Measurements from ENCODE around the gene KRT4.
"Not testable (repeated sequence)": the region's sequence is repeated elsewhere in the genome, so short reads cannot be mapped to it uniquely, and the experiment has no call there.

The KRT4 gene

DNA sequence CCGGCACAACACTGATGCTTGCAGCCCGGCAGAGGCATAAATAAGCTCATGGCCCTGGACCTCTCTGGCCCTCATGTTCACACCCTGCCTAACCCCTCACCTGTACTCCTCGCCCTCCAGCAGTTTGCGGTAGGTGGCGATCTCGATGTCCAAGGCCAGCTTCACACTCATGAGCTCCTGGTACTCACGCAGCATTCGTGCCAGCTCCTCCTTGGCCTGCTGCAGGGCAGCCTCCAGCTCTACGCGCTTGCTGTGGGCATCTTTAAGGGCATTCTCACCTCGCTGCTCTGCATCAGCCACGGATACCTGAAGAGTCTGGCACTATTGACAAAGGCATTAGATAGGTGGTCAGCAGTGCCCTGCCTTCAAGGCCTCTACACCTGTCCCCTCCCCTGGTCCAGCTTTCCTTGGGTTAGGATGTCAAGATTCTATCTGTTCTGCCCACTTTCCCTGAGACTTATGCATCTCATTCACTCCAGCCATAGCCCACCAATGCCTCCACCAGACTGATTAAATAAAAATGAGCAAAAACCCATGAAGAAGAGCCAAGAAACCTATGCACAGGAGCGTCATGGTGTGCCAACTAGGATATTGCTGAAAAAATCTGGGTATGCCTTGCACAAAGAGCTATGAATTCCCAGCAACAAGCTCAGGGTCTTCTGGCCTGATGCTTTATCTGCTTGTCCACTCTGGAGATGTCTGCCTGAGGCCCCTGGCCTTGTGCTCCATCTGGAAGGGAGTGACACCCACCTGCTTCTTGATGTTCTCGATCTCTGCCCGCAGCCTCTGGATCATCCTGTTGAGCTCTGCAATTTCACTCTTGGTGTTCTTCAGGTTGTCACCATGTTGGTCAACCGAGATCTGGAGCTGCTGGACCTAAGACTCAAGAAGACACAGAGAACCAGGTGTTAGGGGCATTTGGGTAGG, 6.1 kb downstream of the KRT4 start:
- no peak for DNase-seq (ENCODE audit: low read depth in 2 of 2)

DNA sequence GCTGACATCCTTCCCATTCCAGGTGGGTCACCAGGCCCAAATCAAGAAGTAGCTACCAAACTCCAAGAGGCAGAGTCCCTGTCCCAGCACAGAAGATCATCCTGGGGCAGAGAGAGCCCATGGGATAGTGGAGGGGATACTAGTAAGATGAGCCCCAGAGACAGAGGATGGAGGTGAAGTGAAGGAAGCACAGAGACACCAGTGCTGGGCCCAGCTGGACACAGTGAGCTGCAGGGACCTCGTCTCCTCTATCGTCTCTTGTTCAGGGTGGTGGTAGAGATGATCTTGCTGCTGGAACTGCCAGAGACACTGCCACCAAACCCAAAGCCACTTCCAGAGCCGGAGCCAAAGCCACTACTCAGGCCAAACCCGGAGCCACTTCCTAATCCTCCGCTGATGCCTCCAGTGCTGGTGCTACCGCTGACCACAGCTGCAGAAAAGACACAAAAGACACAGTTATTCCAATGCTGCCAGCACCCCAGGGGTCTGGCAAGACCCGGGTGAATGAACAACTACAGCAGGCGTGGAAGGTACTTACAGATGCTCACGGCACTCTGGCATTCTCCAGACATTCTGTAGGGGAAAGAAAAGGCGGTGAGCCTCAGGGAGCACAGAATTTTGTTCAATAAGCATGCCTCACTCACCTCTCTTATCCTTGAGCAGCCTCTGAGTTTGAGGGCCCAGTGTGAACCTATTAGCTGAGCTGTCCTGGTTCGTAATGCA, 6.9 kb downstream of the KRT4 start:
- no peak for DNase-seq (ENCODE audit: low read depth in 2 of 2)

DNA sequence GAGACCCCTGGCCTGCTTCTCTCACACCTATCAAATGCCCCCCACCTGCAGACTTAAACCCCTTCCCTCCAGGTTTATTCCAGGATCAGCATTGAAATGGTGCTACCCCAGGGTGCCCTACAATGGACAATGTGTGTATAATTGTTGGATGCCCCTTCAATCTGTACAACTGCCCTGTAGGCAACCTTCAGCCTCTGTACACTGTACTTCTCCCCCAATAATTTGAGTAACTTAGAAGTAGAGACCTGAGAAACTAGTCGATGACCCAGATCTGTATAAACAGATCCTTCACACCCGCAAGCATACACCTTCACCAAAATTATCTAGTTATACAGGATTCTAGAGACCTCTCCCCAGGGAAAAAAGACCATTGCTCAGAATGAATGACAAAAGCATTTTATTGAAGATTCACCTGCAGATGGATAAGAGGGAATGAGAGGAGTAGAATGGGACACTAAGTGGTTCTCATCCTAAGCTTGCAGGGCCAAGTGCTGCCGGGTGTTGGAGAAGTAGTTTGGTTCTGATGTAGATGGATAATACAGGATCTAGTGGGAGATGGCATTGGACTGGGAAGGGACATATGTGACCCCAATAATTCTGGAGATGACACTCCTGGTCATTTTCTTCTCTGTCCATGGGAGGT, 7.6 kb downstream of the KRT4 start:
- DNase-seq (ENCODE audit: low read depth in 2 of 2), result no peak

DNA sequence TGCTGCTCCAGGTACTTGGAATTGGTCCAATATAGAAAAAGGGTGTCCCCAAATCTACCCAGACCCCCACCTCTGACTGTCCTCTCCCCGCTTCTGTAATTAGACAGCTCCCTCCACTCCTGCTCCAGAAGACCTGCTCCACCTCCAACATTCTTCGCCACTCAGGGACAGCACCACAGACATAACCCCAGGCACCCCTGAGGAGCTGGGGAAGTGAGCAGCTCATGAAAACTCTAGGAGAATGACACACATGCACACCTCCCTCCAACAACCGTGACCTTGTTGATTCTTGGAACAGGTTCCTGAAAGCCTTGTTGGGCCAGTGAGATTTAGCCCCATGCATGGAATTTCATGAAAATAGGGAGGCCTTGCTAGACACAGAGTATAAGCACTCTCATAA, 8.2 kb downstream of the KRT4 start:
- no peak for DNase-seq (ENCODE audit: low read depth in 2 of 2)

DNA sequence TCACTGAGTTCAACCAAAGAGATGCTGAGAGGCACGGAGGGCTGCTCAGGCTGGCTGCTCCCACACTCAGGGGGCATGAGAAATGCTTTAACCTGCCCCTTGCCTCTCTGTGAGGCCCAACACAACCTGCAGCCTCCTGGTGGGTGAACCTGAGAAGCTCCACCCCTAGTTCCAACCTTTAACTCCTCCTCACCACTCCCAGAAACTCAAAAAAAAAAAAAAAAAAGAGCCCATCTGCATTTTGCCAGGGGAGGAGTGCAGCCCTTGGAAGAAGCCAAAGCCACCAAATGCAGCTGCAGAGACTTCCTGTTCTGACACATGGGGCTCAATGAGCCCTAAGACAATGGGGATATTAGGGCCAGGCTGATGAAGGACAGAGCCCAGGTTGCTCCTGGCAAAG, 8.9 kb downstream of the KRT4 start:
- no peak for DNase-seq (ENCODE audit: low read depth in 2 of 2)

DNA sequence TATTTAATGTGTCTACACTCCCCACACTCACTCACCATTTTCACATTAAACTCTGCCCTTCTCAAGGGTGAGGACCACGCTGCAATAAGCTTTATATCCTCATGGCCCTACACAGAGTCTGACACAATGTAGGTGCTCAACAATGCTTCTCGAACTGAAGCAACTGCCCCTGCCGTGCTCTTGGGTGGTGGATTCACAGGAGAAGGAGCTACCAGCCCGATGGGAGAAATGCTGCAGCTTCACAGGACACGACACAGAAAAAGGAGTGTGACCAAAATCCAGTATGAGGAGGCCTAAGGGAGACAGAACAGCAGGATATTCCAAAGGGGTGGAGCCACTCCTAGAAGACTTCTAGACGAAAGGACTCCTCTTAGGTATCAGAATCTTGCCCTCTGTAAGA, 11.5 kb downstream of the KRT4 start:
- DNase-seq (ENCODE audit: low read depth in 2 of 2), result no peak

DNA sequence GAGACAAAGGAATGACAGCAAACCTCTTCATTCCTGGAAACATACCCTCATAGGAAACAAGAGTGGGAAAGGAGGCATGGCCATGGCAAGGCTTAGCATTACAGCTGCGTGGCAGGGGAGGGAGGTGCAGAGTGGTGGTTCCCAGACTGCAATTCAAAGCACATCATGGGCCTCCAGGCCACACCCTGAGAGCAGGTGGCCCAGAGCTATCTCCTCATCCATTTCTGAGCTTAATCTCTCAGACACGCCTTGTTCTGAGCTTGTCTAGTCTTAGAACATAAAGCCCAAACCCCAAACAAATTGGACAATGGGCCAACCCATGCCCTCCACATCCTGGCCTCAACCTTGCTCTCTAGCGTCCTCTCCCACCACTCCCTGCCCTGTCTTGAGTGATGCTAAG, 12.1 kb downstream of the KRT4 start:
- no peak for DNase-seq (ENCODE audit: low read depth in 2 of 2)

DNA sequence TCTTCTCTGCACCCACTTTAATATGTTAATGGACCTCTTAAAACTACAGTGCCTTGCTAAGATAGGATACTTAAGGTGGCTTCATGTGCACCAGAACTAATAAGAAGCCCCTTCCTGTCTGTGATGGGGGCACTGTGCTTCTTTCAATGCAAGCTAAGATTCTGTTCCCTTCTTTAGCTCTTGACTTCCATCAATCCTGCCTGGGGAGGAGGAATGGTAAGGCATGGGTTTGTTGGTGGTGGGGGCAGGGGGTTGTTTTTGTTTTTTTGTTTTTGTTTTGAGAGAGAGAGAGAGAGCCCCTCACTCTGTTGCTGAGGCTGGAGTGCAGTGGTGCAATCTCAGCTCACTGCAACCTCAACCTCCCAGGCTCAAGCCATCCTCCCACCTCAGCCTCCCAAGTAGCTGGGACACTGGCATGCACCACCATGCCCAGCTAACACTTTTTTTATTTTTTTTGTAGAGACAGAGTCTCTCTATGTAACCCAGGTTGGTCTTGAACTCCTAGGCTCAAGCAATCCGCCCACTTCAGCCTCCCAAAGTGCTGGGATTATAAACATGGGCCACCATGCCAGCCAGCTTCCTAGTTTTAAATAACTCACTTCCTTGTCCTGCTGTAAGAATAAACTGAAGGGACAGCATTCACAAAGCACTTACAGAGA, 13.5 kb downstream of the KRT4 start:
- no peak for DNase-seq (ENCODE audit: low read depth in 2 of 2)

DNA sequence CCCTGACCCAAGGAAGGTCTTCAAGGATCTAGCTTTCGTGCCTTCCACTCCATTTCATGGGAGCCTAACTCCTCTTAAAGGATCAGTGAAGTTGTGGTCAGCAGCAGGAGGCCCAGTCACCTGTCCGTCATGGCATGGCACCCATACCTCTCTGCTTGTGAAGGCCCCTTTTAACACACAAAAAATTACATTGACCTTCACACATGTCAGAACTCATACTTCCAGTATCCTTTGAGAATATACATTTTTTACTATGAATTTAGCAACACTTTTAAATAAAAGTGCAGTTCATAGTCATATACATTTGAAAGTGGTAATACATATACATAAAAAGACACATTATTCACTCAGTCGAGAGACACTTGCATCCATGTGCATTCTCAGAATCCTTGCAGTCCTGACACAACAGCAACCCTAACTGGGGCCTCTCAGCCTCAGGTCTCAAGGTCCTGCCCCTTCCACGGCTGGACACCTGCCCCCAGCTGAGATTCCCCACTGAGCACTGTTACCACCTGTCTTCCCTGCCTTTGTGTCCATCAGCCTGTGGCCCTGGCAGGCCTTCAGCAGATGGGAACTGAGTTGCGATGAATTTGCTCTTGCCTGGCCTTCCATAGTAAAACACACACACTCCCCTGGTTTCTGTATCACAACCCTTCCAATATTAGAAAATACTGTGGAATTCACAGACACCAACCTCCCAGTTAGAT, 14.3 kb downstream of the KRT4 start:
- DNase-seq (ENCODE audit: low read depth in 2 of 2), result no peak

DNA sequence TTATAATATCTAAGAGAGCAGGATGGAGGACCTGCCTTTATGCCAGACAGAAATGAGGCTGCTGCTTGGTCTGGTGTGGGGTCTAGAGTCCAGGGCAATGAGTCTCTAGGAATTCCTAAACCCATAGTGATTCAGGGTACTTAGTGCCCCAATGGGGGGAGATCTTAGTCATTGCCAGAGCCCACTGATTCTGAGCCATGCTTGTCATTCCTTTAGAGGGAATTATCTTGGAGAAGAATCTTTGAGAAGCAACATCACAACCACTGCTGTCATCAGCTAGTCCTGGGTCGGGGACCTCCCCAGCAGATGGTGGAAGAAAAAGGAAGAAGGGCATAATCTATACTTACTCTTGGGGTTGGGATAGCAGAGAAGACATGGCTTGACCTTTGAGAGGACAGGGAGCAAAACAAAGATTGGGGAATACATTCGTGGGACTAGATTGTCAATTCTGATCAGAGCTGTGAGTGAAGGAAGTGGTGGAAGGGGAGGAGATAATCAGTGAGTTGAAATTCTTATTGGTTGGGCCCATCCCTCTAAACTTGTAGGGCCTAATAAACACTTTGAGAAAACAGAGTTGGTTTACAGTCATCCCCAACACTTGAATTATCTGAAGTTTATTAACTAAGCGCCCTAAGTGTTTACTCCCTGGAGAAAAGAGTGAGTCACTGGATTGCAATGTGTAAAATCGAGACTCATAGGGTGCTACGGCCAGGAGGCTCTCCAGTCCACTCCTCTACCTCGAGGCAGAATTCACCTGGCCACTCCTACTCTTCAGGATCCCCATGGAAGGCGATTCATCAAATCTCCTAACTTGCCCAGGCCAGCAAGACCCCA, 15.0 kb downstream of the KRT4 start:
- DNase-seq (ENCODE audit: low read depth in 2 of 2), result no peak

DNA sequence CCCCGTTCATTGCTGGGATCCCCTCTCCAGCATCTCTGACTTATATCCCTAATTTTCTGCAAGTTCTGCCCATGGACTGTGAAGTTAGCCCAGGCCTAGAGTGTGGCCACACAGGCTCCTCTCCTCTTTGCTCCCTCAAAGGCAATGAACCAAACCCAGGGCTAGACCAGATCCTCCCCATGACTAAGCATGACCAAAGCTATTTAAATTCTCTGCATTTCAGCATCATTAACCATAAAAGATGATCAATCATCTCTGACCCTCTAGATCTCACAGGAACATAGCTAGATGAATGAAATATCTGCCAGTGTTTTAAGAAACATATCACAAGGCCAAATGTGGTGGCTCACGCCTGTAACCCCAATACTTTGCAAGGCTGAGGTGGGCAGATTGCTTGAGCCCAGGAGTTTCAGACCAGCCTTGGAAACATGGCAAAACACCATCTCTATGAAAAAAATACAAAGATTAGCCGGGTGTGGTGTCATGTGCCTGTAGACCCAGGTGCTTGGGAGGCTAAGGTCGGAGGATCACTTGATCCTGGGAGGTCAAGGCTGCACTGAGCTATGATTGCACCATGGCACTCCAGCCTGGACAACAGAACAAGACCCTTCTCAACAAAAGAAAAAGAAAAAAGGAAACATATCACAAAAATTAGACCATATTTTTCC, 15.8 kb downstream of the KRT4 start:
- no peak for DNase-seq (ENCODE audit: low read depth in 2 of 2)

DNA sequence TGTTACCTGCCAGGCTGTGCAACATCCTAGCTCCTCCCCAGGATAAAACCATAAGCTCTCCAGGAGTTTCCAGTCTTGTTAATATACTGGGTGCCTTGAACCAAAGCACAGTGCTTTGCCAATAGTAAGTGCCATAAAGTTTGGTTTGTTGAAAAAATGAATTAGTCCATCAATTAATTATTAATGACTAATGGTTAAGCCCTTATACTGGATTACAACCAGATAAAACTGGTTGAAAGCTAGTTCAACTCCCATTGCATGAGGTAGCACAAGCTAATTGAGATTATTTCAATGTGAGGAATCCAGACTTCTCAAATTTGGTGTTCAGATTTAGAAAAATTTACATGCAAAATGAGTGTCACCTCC, 16.4 kb downstream of the KRT4 start:
- no peak for DNase-seq (ENCODE audit: low read depth in 2 of 2)

DNA sequence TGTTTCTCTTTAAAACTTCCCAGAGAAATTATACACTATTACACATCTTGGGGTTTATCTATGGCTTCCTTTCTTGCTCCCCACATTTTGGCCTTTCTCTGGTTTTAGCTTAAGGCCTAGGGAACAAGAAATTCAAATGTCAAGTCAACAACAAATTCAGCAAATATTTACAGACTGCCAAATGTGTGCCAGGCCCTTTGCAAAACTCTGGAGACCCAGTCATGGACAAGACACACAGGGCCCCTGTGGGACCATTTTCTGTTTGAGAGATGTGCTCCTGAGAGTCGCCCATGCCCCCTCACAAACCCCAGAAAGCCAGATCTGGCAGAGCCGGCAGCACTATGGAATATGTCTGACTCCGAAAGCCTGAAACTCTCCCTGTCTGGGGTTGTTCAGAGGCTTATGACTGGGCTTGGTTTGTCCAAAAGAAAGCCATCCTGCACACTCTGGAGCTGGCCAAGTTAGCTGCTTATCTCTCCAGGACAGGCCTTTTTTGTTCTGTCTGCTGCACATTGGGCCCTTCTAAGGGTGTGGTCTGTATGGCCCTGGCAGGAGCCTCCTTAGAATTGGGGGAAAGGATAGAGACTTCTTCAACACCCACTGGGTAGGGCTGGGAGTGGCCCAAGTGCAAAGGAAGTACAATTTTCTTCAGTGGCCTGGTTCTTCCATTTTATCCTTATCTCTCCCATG, 16.9 kb downstream of the KRT4 start:
- no peak for DNase-seq (ENCODE audit: low read depth in 2 of 2)

DNA sequence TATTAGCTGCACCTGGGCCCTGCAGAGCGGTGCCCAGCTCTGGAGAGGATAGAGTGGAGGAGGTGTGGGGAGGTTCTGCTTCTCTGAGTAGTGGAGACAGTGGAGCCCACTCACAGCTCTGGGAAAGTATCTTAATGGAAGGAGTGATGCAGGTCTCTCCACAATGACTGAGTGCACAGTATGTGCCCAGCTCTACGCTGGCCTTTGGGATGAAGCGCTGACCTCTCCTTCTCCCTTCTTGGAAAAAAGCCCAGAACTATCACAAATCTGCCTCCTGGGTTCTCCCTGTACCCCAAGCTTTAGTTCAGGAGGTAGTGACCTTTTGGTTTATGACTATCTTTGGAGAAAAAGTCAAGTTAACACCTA, 17.5 kb downstream of the KRT4 start:
- DNase-seq (ENCODE audit: low read depth in 2 of 2), result no peak

DNA sequence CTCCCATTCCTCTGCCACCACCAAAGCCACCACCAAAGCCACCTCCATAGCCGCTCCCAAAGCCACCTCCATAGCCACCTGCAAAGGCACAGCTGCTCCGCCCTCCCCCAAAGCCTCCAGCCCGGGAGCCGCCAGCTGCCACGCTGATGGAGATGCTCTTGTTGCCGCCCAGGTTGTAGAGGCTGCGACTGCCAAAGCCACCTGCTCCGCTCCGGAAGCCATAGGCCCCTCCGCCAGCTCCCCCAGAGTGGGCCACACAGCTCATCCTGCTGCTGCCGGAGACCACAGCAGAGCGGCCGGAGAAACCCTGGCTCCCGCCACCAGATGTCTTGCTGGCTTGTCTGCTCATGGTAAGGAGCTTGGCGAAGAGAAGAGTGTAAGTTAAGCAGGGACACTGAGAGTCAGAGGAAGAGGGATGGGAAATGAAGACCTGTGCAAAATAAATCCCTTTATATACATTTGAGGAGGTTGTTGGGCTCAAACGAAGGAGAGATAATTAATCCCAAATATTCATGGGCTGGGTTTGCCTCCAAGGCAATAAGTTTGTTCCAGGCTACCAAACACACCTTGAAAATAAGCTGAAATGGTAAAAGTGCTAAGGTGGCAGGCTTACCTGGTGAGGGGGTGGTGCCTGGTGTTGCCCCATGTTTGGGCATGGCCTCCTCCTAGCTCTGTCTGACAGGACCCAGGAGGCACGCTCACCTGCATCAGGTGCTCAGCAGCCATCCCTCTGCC, 18.1 kb downstream of the KRT4 start, which contains the start of gene KRT3:
Gene KRT3, minus strand, starts transcription at position 424 of the 735 bp plus-strand sequence. Its CDS starts 75 bp downstream, at position 349.
- no peak for DNase-seq (ENCODE audit: low read depth in 2 of 2)

DNA sequence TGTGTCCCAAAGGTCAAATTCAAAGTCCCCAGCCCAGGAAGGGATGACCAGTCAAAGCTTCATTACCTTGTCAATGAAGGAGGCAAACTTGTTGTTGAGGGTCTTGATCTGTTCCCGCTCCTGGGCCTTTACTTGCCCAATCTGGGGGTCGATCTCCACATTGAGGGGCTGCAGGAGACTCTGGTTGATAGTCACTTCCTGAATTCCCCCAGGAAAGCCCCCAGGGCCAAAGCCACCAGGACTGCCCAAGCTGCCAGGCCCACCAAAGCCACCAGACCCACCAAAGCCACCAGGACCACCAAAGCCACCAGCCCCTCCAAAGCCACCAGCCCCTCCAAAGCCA, 18.6 kb downstream of the KRT4 start:
- not testable (repeated sequence) for DNase-seq (ENCODE audit: low read depth in 2 of 2)

DNA sequence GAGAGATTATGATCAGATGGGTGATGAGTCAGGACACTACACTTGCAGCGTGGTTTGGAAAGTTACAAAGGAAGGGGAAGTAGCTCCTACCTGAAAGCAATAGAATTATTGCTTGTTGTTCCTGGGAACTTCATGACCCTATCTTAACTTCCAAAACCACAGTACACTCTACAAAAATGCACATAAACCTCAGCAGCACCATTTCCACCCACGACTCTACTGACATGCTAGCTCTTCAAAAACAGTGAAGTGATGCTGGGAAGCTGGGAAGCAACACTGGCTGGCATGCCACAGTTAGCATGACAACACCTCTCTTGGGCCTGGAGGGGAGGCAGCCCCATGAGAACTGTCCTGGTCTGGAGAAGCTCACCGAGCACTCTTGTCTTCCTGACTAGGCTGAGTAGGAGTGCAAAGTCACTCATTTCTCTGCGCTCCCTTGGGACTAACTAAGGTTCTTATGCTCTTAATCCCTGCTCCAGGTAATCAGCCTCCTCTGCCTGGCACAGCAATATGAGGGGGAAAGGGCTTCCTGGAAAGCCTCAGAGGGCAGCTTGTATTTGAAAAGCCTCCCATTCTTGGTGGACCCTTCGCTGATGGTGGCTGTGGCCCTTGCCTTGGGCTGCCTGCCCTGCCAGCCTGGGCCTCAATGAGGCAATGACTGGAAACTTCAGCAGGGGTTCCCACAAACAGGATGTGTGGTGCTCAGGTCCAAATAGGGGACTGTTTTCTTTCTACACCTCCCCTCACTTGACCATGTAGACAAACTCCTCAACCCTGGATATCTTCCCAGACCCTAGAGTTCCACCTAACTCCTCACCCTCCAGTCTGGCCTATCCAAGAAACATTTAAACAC, 19.2 kb downstream of the KRT4 start:
- no peak for DNase-seq (ENCODE audit: low read depth in 2 of 2)

Measured in activated CD8-positive, alpha-beta memory T cell treated with anti-CD3 and anti-CD28 coated beads for 4 hours (primary cell).